K562 (cell line): ENCODE data around the gene C6orf62. TPM values are rescaled to one million over a fixed set of nuclear protein-coding genes. Genes with fewer than 3 reads are reported as not detected.
A peak's percentile ranks its signal among the peaks of the same experiment; 100 is the strongest.

Experiments used
- ARID2 ChIP-seq: fragments of 450-650 bp; IDR thresholded peaks from 2 replicates; pipeline ENCODE4 v1.6.1; 2017; ENCODE audit warnings: antibody characterized with exemption, mild to moderate bottlenecking
- BRD9 ChIP-seq: fragments of 450-650 bp; IDR thresholded peaks from 2 replicates; pipeline ENCODE4 v1.6.1; 2018; ENCODE audit warnings: low read depth; ENCODE audit not compliant: partially characterized antibody
- COPS2 ChIP-seq: fragments of 450-650 bp; conservative IDR thresholded peaks from 2 replicates; pipeline ENCODE4 v1.6.1; 2016; ENCODE audit warnings: mild to moderate bottlenecking, moderate library complexity
- DACH1 ChIP-seq: fragments of 450-650 bp; IDR thresholded peaks from 2 replicates; pipeline ENCODE4 v1.6.1; 2018; ENCODE audit not compliant: partially characterized antibody
- ELF1 ChIP-seq: fragments of 200-800 bp; sonication (Bioruptor generic); IDR thresholded peaks from 2 replicates; pipeline ENCODE4 v1.6.1; 2016; ENCODE audit warnings: missing genetic modification characterization, missing compliant biosample characterization
- FOXJ2 ChIP-seq: fragments of 200-800 bp; sonication (Bioruptor generic); IDR thresholded peaks from 2 replicates; pipeline ENCODE4 v1.6.1; 2016; ENCODE audit warnings: missing genetic modification characterization, missing compliant biosample characterization
- GABPB2 ChIP-seq: fragments of 250-450 bp; sonication (Bioruptor Pico); conservative IDR thresholded peaks from 2 replicates; pipeline ENCODE4 v1.5.1; 2021; ENCODE audit warnings: mild to moderate bottlenecking
- HDAC8 ChIP-seq: fragments of 450-650 bp; IDR thresholded peaks from 2 replicates; pipeline ENCODE4 v1.6.1; 2016; ENCODE audit warnings: mild to moderate bottlenecking, missing genetic modification characterization, moderate library complexity, missing compliant biosample characterization
- HMG20B ChIP-seq: fragments of 250-450 bp; sonication (Bioruptor Pico); IDR thresholded peaks from 2 replicates; pipeline ENCODE4 v1.5.0; 2021; ENCODE audit warnings: mild to moderate bottlenecking
- HNRNPLL ChIP-seq: fragments of 200-400 bp; formaldehyde crosslinking; IDR thresholded peaks from 2 replicates; pipeline ENCODE4 v1.6.1; 2017; ENCODE audit warnings: low read length, low read depth, mild to moderate bottlenecking; ENCODE audit not compliant: poor library complexity, severe bottlenecking
- MECOM ChIP-seq: fragments of 250-450 bp; sonication (Bioruptor Pico); IDR thresholded peaks from 2 replicates; pipeline ENCODE4 v1.8.0; 2022; ENCODE audit warnings: inconsistent platforms
- NCOA2 ChIP-seq, 2 experiments: fragments of 450-650 bp; IDR thresholded peaks; 2 replicates each; pipeline ENCODE4 v1.6.1; 2018; ENCODE audit warnings: mild to moderate bottlenecking in 2 of 2, moderate library complexity in 1 of 2; ENCODE audit not compliant: partially characterized antibody in 2 of 2
- NR2C2 ChIP-seq, 2 experiments: fragments of 200-800 bp in 1 of 2; sonication (Bioruptor generic) in 1 of 2; sonication (generic) in 1 of 2; formaldehyde crosslinking in 1 of 2; IDR thresholded peaks; 2 replicates each; pipeline versions ENCODE4 v1.6.1 to v1.8.0; 2016 to 2022; ENCODE audit warnings: mild to moderate bottlenecking in 1 of 2, missing compliant biosample characterization in 1 of 2, missing genetic modification characterization in 1 of 2, missing genetic modification reagents in 1 of 2
- RBM39 ChIP-seq: fragments of 200-400 bp; formaldehyde crosslinking; optimal IDR thresholded peaks from 2 replicates; pipeline ENCODE3; 2018; ENCODE audit warnings: low read depth, low read length
- RNF2 ChIP-seq: sonication (generic); IDR thresholded peaks from 2 replicates; pipeline ENCODE4 v1.6.1; 2016
- SRSF9 ChIP-seq: fragments of 200-400 bp; formaldehyde crosslinking; IDR thresholded peaks from 2 replicates; pipeline ENCODE4 v1.6.1; 2017; ENCODE audit warnings: low read depth, low read length, borderline replicate concordance
- SUPT5H ChIP-seq: fragments of 450-650 bp; IDR thresholded peaks from 2 replicates; pipeline ENCODE4 v1.6.1; 2016
- TCF3 ChIP-seq: sonication (generic); formaldehyde crosslinking; IDR thresholded peaks from 2 replicates; pipeline ENCODE4 v1.4.0; 2020; ENCODE audit warnings: mild to moderate bottlenecking, missing genetic modification reagents
- ZFPM2 ChIP-seq: fragments of 250-450 bp; sonication (Bioruptor Pico); IDR thresholded peaks from 2 replicates; pipeline ENCODE4 v1.5.1; 2022; ENCODE audit warnings: mild to moderate bottlenecking
- ZNF140 ChIP-seq: fragments of 250-450 bp; sonication (Bioruptor Pico); IDR thresholded peaks from 2 replicates; pipeline ENCODE4 v1.8.0; 2021; ENCODE audit warnings: moderate library complexity, mild to moderate bottlenecking, inconsistent platforms
- ZNF175 ChIP-seq: fragments of 200-800 bp; sonication (Bioruptor generic); IDR thresholded peaks from 2 replicates; pipeline ENCODE4 v1.6.1; 2016; ENCODE audit warnings: low read depth, mild to moderate bottlenecking, missing genetic modification characterization, missing compliant biosample characterization
- polyA plus RNA-seq, 8 experiments: library from polyadenylated mRNA; depleted of rRNA in 4 of 8; stranded (reverse) in 5 of 8; unstranded in 3 of 8; fragments of >200 nt; fragmentation: Nextera tagmentation in 2 of 8; fragmentation: Illumina TruSeq in 1 of 8; extraction: Ambion mirVana in 2 of 8; extraction: Trizol in 1 of 8; gene quantifications; 2 replicates each; pipeline versions ENCODE4 v1.2.1 to v1.2.3, GENCODE V29; 2011 to 2014; ENCODE audit warnings: inconsistent platforms in 1 of 8, missing spikeins in 1 of 8
- total RNA-seq, 7 experiments: library from RNA; depleted of rRNA in 6 of 7; stranded (reverse); fragments of >200 nt in 6 of 7; fragmentation: Illumina TruSeq in 2 of 7; extraction: Trizol in 2 of 7; gene quantifications; 2 replicates each; pipeline versions ENCODE4 v1.2.1 to v1.2.3, GENCODE V29; 2011 to 2021; ENCODE audit warnings: low replicate concordance in 1 of 7
- TF ChIP-seq, protein P1 (sequence below): sonication (generic); formaldehyde crosslinking; IDR thresholded peaks from 2 replicates; pipeline ENCODE4 v1.8.1; 2023; ENCODE audit warnings: missing genetic modification reagents, mild to moderate bottlenecking, borderline replicate concordance
- TF ChIP-seq, protein P2 (sequence below): sonication (generic); formaldehyde crosslinking; IDR thresholded peaks from 2 replicates; pipeline ENCODE4 v1.8.1; 2023; ENCODE audit warnings: mild to moderate bottlenecking, missing genetic modification reagents, moderate library complexity
- TF ChIP-seq, protein P3 (sequence below): fragments of 250-450 bp; sonication (Bioruptor Pico); IDR thresholded peaks from 2 replicates; pipeline ENCODE4 v1.5.1; 2021; ENCODE audit warnings: mild to moderate bottlenecking

Gene C6orf62
- total and polyA plus RNA-seq, 9 of the 15 experiments (the other 6 are each of a cell fraction or from before 2014, with no cell fraction given): 48.5 to 579 (median 111) TPM

DNA sequence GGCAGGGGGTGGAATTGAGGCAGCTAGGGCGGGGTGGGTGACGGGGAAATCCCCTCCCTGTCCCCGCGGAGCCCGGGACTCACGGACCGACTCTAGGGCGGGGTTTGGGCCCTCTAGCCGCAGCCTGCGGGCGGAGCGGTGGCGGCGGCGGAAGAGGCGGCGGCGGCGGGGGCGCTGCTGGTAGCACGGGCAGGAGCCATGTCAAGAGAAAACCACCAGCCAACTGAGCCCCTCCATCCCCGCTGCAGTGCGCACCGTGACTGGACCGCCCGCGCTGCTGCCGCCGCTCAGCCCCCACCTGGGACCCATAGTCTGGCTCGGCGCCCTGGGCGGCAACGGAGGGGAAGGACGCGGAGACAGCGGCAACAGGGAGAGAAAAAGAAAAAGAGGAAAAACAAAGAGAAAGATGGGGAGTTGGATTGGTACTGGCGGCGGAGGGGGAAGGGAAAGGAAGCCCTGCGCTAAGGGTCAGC is 1.2 kb upstream of the C6orf62 start (continued):
- TF ChIP-seq, protein P1, sequence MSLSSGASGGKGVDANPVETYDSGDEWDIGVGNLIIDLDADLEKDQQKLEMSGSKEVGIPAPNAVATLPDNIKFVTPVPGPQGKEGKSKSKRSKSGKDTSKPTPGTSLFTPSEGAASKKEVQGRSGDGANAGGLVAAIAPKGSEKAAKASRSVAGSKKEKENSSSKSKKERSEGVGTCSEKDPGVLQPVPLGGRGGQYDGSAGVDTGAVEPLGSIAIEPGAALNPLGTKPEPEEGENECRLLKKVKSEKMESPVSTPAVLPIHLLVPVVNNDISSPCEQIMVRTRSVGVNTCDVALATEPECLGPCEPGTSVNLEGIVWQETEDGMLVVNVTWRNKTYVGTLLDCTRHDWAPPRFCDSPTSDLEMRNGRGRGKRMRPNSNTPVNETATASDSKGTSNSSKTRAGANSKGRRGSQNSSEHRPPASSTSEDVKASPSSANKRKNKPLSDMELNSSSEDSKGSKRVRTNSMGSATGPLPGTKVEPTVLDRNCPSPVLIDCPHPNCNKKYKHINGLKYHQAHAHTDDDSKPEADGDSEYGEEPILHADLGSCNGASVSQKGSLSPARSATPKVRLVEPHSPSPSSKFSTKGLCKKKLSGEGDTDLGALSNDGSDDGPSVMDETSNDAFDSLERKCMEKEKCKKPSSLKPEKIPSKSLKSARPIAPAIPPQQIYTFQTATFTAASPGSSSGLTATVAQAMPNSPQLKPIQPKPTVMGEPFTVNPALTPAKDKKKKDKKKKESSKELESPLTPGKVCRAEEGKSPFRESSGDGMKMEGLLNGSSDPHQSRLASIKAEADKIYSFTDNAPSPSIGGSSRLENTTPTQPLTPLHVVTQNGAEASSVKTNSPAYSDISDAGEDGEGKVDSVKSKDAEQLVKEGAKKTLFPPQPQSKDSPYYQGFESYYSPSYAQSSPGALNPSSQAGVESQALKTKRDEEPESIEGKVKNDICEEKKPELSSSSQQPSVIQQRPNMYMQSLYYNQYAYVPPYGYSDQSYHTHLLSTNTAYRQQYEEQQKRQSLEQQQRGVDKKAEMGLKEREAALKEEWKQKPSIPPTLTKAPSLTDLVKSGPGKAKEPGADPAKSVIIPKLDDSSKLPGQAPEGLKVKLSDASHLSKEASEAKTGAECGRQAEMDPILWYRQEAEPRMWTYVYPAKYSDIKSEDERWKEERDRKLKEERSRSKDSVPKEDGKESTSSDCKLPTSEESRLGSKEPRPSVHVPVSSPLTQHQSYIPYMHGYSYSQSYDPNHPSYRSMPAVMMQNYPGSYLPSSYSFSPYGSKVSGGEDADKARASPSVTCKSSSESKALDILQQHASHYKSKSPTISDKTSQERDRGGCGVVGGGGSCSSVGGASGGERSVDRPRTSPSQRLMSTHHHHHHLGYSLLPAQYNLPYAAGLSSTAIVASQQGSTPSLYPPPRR (CRISPR knock-in tag): peak; percentile 83; the same call in 1 of the 2 replicates
- 0 out of 2 replicates have a peak, but pooled peaks have one; percentile 22 for TF ChIP-seq ZFPM2 (CRISPR knock-in tag)
- TF ChIP-seq NCOA2 (IDR thresholded peaks at IDR 0.05; ENCODE audit: partially characterized antibody in 2 of 2): no peak
- no peak for TF ChIP-seq ELF1 (tag)
- no peak for TF ChIP-seq SUPT5H
- no peak for TF ChIP-seq FOXJ2
- no peak for TF ChIP-seq ARID2
- TF ChIP-seq, protein P2, sequence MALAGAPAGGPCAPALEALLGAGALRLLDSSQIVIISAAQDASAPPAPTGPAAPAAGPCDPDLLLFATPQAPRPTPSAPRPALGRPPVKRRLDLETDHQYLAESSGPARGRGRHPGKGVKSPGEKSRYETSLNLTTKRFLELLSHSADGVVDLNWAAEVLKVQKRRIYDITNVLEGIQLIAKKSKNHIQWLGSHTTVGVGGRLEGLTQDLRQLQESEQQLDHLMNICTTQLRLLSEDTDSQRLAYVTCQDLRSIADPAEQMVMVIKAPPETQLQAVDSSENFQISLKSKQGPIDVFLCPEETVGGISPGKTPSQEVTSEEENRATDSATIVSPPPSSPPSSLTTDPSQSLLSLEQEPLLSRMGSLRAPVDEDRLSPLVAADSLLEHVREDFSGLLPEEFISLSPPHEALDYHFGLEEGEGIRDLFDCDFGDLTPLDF: no peak
- no peak for TF ChIP-seq RBM39
- TF ChIP-seq SRSF9: no peak
- TF ChIP-seq COPS2: no peak
- no peak for TF ChIP-seq ZNF175
- TF ChIP-seq, protein P3, sequence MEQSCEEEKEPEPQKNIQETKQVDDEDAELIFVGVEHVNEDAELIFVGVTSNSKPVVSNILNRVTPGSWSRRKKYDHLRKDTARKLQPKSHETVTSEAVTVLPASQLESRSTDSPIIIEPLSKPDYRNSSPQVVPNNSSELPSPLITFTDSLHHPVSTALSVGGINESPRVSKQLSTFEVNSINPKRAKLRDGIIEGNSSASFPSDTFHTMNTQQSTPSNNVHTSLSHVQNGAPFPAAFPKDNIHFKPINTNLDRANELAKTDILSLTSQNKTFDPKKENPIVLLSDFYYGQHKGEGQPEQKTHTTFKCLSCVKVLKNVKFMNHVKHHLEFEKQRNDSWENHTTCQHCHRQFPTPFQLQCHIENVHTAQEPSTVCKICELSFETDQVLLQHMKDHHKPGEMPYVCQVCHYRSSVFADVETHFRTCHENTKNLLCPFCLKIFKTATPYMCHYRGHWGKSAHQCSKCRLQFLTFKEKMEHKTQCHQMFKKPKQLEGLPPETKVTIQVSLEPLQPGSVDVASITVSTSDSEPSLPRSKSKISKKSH (CRISPR knock-in tag): no peak
- TF ChIP-seq DACH1: no peak
- TF ChIP-seq RNF2: no peak
- no peak for TF ChIP-seq NR2C2 (CRISPR knock-in tag; IDR thresholded peaks at IDR 0.05)
- TF ChIP-seq NR2C2 (tag; IDR thresholded peaks at IDR 0.05): no peak
- TF ChIP-seq HMG20B: no peak
- peak; percentile 76 for TF ChIP-seq HNRNPLL
- no peak for TF ChIP-seq ZNF140 (CRISPR knock-in tag)
- peak; percentile 74; the same call in 1 of the 2 replicates for TF ChIP-seq HDAC8
- TF ChIP-seq GABPB2 (CRISPR knock-in tag): no peak
- no peak for TF ChIP-seq MECOM (CRISPR knock-in tag)
- TF ChIP-seq BRD9: peak; percentile 51
- no peak for TF ChIP-seq TCF3 (CRISPR knock-in tag)
